GM23248 (cell line): Measurements from ENCODE around the gene RNF180.

Experiments
- EZH2 ChIP-seq: fragments of 200-600 bp; sonication (generic); IDR thresholded peaks from 2 replicates; pipeline ENCODE4 v1.6.1; 2018; ENCODE audit warnings: antibody characterized with exemption, mild to moderate bottlenecking; ENCODE audit not compliant: insufficient read depth, poor library complexity, severe bottlenecking
- EZH2phosphoT487 ChIP-seq: fragments of 200-600 bp; sonication (generic); IDR thresholded peaks from 2 replicates; pipeline ENCODE4 v1.6.1; 2018; ENCODE audit warnings: antibody characterized with exemption, moderate library complexity, mild to moderate bottlenecking, low read depth; ENCODE audit not compliant: insufficient read depth

DNA sequence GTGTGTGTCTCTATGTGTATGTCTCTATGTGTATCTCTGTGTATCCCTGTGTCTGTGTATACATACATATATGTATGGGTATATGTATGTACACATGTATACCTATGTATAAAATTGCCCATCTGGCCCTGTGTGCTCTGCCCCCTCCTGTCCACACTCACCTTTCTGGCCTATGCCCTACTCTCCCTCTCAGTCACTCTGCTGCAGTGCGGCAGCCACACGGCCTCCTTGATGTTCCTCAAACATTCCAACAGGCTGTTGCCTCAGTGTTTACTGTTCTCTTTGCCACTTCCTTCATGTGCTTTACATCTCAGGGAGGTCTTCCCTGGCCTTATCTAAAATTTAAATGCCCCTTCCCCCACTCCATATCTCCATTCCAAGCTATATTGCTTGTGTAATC is 18.3 kb upstream of the RNF180 start:
- TF ChIP-seq EZH2 (no peak), EZH2phosphoT487 (no peak)
